Measurements from ENCODE around the gene SH3PXD2B.

DNA sequence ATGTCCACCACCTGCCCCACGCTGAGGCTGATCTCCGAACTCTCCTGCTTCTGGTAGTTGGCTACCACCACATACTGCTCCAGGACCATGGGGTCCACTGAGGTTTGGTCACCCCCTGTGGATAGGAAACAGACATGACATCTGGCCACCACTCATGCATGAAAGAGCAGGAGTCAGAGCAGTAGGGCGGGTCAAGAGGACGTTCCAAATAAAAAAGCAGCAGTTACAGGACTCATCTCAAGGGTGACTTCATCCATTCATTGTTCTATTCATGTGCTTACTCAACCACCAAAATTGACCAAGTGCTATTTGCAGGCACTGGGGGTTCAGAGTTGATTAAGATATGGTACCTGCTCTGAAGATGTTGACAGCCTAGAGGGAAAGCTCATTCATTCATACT is 91.6 kb downstream of the SH3PXD2B start:
- TF ChIP-seq, protein P1, sequence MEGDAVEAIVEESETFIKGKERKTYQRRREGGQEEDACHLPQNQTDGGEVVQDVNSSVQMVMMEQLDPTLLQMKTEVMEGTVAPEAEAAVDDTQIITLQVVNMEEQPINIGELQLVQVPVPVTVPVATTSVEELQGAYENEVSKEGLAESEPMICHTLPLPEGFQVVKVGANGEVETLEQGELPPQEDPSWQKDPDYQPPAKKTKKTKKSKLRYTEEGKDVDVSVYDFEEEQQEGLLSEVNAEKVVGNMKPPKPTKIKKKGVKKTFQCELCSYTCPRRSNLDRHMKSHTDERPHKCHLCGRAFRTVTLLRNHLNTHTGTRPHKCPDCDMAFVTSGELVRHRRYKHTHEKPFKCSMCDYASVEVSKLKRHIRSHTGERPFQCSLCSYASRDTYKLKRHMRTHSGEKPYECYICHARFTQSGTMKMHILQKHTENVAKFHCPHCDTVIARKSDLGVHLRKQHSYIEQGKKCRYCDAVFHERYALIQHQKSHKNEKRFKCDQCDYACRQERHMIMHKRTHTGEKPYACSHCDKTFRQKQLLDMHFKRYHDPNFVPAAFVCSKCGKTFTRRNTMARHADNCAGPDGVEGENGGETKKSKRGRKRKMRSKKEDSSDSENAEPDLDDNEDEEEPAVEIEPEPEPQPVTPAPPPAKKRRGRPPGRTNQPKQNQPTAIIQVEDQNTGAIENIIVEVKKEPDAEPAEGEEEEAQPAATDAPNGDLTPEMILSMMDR (conservative IDR thresholded peaks at IDR 0.05 in 1 of 2, IDR thresholded peaks at IDR 0.05 in 1 of 2; ENCODE audit: low read depth in 1 of 2, low read length in 2 of 2), result no peak
- TF ChIP-seq EZH2 (IDR thresholded peaks at IDR 0.05; ENCODE audit: low read length, missing control alignments), result no peak
